Skeletal muscle cell (primary cell): ENCODE data around the gene KLHDC9.
"Not testable (repeated sequence)": the region's sequence is repeated elsewhere in the genome, so short reads cannot be mapped to it uniquely, and the experiment has no call there.

Experiments
- DNase-seq: peaks from one replicate; pipeline ENCODE4 v3.0.0-alpha.2; 2010; ENCODE audit warnings: low read depth
- H3K4me3 ChIP-seq: 2 replicates; pipeline ENCODE4 v1.5.1; 2011; ENCODE audit warnings: low read depth, mild to moderate bottlenecking, control low read depth, low read length, moderate library complexity

KLHDC9 gene, protein sequence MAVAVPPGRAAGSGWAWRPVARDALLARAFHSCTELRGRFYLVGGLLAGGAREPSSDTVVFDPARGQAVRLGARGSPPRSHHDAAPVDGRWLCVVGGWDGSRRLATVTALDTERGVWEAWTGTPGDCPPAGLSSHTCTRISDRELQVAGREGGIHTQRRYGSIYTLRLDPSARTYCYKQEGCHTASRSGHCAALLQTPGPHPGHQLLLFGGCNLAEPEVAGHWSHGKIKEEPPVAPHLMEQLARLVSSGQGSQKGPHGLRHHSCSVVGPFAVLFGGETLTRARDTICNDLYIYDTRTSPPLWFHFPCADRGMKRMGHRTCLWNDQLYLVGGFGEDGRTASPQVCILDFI

DNA sequence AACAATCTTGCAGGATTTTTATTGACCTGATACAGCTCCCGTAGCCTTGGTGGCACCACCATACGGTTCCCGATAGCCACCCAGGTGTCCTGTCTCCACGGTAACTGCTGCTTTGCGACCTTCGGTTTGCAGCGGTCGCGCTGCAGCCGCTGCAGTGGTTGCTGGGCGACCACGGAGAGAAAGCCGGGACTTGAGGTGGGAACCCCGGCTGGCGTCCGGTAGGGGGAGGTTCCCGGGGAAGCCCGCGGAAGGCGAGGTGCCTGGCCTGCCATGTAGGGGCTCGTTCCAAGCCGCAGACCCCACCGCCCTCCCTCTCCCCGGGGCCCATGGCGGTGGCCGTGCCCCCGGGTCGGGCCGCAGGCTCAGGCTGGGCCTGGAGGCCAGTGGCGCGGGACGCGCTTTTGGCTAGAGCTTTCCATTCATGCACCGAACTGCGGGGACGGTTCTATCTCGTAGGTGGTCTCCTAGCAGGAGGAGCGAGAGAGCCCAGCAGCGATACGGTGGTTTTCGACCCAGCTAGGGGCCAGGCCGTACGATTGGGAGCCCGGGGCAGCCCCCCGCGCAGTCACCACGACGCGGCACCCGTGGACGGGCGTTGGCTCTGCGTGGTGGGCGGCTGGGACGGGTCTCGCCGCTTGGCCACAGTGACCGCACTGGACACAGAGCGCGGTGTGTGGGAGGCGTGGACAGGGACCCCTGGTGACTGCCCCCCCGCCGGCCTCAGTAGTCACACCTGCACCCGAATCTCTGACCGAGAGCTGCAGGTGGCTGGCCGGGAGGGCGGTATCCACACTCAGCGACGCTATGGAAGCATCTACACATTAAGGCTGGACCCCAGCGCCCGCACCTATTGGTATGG, at the start of gene KLHDC9:
KLHDC9 (plus strand) TSS at position 152 of the 859 bp plus-strand sequence; CDS start at position 327, 175 bp downstream.
- H3K4me3 ChIP-seq = peak within 1 kb of the TSS; percentile 57

GRCh38 chr1:161048949-161049722, 49.0 kb upstream of the KLHDC9 start:
- no peak overlapping the region for H3K4me3 ChIP-seq
- no peak for DNase-seq

More for the DNA sequence above, at the start of gene KLHDC9:
- DNase-seq = no peak

GRCh38 chr1:161051219-161051618, 46.9 kb upstream of the KLHDC9 start:
- no peak for DNase-seq
- H3K4me3 ChIP-seq = no peak overlapping the region

- no peak for DNase-seq
- H3K4me3 ChIP-seq = no peak overlapping the region
Measured at GRCh38 chr1:161052899-161053298, 45.3 kb upstream of the KLHDC9 start.

- no peak for DNase-seq
- H3K4me3 ChIP-seq = no peak overlapping the region
Measured at GRCh38 chr1:161054232-161054631, 43.9 kb upstream of the KLHDC9 start.

DNA sequence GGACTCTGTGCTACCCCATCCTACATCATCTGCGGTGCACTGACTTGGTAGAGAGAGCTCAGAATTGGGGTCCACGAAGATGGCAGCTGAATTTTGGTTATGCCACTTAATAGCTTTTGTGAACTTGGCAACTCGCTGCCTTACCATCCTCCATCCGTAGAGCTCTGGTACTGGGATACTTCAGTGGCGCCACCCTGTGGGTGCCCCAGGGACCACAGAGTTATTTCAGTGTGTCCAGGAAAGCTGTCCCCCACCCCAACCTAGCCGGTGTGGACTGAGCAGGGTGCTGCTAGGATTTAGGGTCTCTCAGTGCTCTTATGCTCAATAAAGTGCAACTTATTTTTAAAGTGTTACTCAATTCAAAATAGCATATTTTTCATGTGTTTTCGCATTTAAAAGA, 43.4 kb upstream of the KLHDC9 start:
- H3K4me3 ChIP-seq = no peak overlapping the region
- DNase-seq = no peak

GRCh38 chr1:161059293-161059692, 38.9 kb upstream of the KLHDC9 start:
- DNase-seq = no peak
- H3K4me3 ChIP-seq = no peak overlapping the region

DNA sequence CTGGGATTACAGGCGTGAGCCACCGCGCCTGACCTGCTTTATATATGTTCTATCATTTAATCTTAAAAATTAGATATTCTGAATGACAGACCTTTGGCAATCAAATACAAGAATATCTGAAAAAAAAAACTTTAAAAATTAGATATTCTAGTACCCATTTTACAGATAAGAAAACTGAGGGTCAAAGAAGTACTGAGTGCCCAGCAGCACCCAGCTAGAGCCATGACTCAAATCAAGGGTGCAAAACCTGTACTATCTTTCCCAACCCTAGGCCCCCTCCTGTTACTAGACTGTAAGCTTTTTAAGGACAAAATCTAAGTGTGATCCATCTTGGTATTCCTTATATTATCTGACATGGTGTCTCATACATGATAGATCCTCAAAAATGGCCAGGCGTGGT, 36.7 kb upstream of the KLHDC9 start:
- H3K4me3 ChIP-seq = no peak overlapping the region
- DNase-seq = no peak

- H3K4me3 ChIP-seq, DNase-seq: not testable (repeated sequence)
Measured at GRCh38 chr1:161063936-161064335, 34.2 kb upstream of the KLHDC9 start.

DNA sequence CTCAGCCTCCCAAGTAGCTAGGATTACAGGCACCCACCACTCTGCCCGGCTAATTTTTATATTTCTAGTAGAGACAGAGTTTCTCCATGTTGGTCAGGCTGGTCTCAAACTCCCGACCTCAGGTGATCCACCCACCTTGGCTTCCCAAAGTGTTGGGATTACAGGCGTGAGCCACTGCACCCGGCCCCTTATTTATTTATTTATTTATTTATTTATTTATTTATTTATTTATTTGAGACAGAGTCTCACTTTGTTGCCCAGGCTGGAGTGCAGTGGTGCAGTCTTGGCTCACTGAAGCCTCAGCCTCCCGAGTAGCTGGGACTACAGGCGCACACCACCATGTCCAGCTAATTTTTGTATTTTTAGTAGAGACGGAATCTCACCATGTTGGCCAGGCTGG, 32.5 kb upstream of the KLHDC9 start:
- not testable (repeated sequence) for H3K4me3 ChIP-seq

DNA sequence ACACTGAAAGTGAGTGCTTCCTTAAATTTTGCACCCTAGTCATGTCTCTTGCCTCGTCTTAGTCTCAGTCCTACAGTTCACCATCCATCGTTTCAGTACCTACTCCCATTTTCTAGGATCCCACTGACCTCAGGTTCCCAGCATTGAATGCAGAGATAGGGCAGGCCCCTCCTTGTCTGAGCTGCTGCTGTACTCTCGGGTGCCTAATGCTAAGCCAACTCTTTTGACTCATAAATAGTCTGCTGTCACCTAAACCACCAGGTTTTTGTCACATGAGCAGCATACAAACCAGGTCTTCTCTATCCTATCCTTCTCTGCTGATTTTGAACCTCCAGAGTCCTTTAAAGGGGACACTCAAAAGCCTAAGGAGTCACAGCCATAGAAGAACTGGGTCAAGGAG, 31.5 kb upstream of the KLHDC9 start:
- no peak overlapping the region for H3K4me3 ChIP-seq
- no peak for DNase-seq

More for the DNA sequence above, 32.5 kb upstream of the KLHDC9 start:
- DNase-seq = not testable (repeated sequence)

DNA sequence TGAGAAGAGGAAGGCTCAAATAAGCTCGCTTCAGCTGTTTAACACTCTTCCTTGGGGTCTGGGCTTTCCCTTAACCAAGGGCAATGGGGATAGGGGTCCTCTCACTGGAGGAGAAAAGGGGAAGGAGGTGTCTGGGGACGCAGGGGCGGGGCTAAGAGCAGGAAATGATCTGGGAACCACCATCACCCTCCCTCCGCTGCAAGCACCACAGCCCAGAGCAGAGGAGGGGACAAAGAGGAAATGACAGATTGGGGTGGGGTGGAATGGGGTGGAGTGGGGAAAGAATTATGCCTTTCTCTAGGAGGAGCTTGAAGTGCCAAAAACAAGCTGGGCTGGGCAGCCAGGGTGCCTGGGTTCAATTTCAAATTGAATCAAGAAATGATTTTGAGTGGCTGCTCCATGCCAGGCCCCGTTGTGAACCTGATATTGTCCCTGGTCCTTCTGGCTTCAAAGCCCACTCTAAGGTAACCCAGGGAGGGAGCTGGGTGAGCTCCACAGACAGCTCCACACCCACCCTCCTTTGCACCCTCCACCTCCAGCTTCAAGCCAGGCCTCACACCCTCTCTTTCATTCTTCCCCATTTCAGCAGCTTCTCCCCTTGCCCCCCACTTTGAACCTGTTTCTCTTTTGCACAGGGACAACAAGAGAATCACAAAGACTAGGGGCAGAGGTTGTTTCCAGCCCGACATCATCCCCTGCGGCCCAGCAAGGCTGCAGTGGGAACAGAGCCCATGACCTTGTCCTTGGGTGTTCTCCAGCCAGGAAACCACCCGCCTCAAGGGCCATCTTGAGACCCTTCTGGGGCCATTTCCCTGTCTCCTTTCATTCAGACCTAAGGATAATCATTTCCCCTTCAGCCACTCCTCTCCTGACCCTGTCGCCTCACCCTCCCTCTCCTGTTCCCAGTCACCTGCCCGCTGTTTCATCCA, 29.6 kb upstream of the KLHDC9 start:
- no peak overlapping the region for H3K4me3 ChIP-seq
- DNase-seq = no peak

GRCh38 chr1:161069241-161069640, 28.9 kb upstream of the KLHDC9 start:
- H3K4me3 ChIP-seq = no peak overlapping the region

GRCh38 chr1:161069731-161070270, 28.4 kb upstream of the KLHDC9 start, which contains the start of gene ARHGAP30:
Gene ARHGAP30 (minus strand): TSS chr1:161069891. CDS start chr1:161069624, 267 bp downstream.
- DNase-seq = no peak
- H3K4me3 ChIP-seq = no peak within 1 kb of the TSS

More at GRCh38 chr1:161069241-161069640, 28.9 kb upstream of the KLHDC9 start:
- no peak for DNase-seq

DNA sequence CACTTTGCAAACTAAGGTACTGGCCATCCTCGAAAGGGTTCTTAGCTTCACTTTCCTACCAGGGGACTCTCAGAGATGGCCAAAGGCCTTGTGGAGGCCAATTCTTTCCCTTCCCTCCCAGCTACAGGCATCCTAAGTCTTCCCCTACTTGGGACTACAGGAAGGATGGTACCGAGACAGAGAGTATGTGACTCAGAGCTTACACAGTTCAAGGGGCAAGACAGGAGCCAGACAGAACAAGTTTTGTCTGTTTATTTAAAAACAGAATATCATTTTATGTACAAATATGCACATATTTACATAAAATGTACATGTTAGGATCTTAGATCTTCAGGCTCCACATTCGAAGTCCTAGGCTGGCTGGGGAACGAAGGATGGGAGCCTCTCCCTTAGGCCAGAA, 27.4 kb upstream of the KLHDC9 start:
- no peak for DNase-seq
- no peak overlapping the region for H3K4me3 ChIP-seq

DNA sequence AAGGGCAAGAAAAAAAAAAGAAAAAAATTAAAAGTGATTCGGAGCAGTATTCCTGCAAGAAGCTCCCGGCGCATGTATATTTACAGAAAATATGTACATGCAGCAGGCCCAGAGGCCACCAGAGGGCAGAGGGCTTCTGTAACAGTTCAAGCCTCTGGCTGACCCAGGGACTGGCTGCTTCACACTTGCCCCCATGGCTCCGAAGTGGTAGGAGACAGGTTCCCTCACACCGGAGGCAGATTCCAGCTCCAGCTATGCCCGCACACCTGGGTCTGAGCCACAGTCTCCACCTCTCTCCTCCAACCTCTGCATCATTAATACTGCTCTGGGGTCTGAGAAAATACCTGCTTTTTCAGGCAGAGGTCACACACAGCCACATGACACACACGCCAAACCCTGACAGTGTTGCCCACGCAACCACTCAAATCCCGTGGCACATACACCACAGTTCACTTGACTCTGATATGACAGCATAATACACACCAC, 26.2 kb upstream of the KLHDC9 start:
- DNase-seq = no peak
- no peak overlapping the region for H3K4me3 ChIP-seq

- DNase-seq = no peak
- no peak overlapping the region for H3K4me3 ChIP-seq
Measured at GRCh38 chr1:161072751-161073449, 25.3 kb upstream of the KLHDC9 start.
